K562 (cell line): Measurements from ENCODE around the gene WIPF1. TPM values are rescaled to one million over a fixed set of nuclear protein-coding genes. Genes with fewer than 3 reads are reported as not detected.
A peak's percentile ranks its signal among the peaks of the same experiment; 100 is the strongest.

Source experiments
- ATAC-seq: fragments of 200-7000 bp; cut with Tn5 transposase; 3 replicates; pipeline ENCODE4 v1.9.1; 2020; ENCODE audit warnings: moderate library complexity
- BruUV-seq: library from RNA; stranded (reverse); fragments of 400-500 nt; replicated peaks from 2 replicates; lab custom pipeline; 2021; lab: Mats Ljungman, UMichigan
- CTCF ChIA-PET: fragments of 300-600 bp; formaldehyde crosslinking; extraction: SDS; loops from one replicate; lab custom pipeline; 2021; ENCODE audit warnings: low intra/inter-chr PET ratio; lab: Yijun Ruan, JAX
- POLR2A ChIA-PET: fragments of 300-600, 350-650 bp; sonication (Branson Sonifier 250); formaldehyde crosslinking; extraction: SDS; loops from one replicate; lab custom pipeline; 2021; ENCODE audit warnings: antibody characterized with exemption, inconsistent platforms; lab: Yijun Ruan, JAX
- DNase-seq, 4 experiments: peaks; one replicate each; pipeline versions ENCODE4 v3.0.0 to v3.0.0-alpha.2; 2011 to 2018; ENCODE audit warnings: low spot score in 3 of 4, mixed read lengths in 3 of 4; ENCODE audit errors: extremely low read depth in 1 of 4
- FAIRE-seq: peaks from 2 replicates; lab custom pipeline; 2011; peaks lifted over from hg19 to GRCh38; lab: Jason Lieb, UNC
- H2AFZ ChIP-seq: 2 replicates; pipeline ENCODE4 v1.6.0; 2011; ENCODE audit warnings: low read depth, low read length, control low read depth, inconsistent platforms
- H3K27ac ChIP-seq: fragments of 200-600 bp; 3 replicates; pipeline ENCODE4 v1.8.0; 2011; ENCODE audit warnings: low read depth, mild to moderate bottlenecking, control low read depth, inconsistent platforms, low read length, moderate library complexity, mixed read lengths; ENCODE audit errors: extremely low read depth
- H3K27me3 ChIP-seq, 2 experiments: fragments of 300-600 bp in 1 of 2; 2 replicates in 1 of 2; 3 replicates in 1 of 2; pipeline versions ENCODE4 v1.6.0 to v1.8.0; 2011; ENCODE audit warnings: inconsistent platforms in 2 of 2, low read length in 2 of 2, mild to moderate bottlenecking in 1 of 2, mixed read lengths in 1 of 2, moderate library complexity in 1 of 2; ENCODE audit not compliant: control insufficient read depth in 2 of 2, insufficient read depth in 2 of 2
- H3K36me3 ChIP-seq: fragments of 300-600 bp; 3 replicates; pipeline ENCODE4 v1.8.0; 2011; ENCODE audit warnings: mild to moderate bottlenecking, low read length, inconsistent platforms; ENCODE audit not compliant: control insufficient read depth, insufficient read depth
- H3K4me1 ChIP-seq, 2 experiments: fragments of 200-600 bp in 1 of 2; replicated peaks in 1 of 2; 2 replicates in 1 of 2; 3 replicates in 1 of 2; pipeline versions ENCODE4 v1.5.1 to v1.8.0; 2011; ENCODE audit warnings: inconsistent platforms in 2 of 2, low read length in 2 of 2, mild to moderate bottlenecking in 1 of 2, mixed read lengths in 1 of 2, moderate library complexity in 1 of 2; ENCODE audit not compliant: control insufficient read depth in 2 of 2, insufficient read depth in 2 of 2
- H3K4me2 ChIP-seq: 2 replicates; pipeline ENCODE4 v1.6.1; 2011; ENCODE audit warnings: low read length, control low read depth, inconsistent platforms, mixed read lengths; ENCODE audit not compliant: insufficient read depth
- H3K4me3 ChIP-seq: fragments of 200-600 bp; sonication (generic), shearing (Covaris generic); 2 replicates; pipeline ENCODE4 v1.5.1; 2016; ENCODE audit warnings: control low read depth, inconsistent platforms
- H3K79me2 ChIP-seq: fragments of 200-600 bp; 3 replicates; pipeline ENCODE4 v1.8.0; 2011; ENCODE audit warnings: low read length, inconsistent platforms; ENCODE audit not compliant: control insufficient read depth, insufficient read depth
- H3K9ac ChIP-seq, 2 experiments: 2 replicates each; pipeline versions ENCODE4 v1.6.0 to v1.6.1; 2011; ENCODE audit warnings: low read depth in 2 of 2, low read length in 2 of 2, control low read depth in 1 of 2, inconsistent platforms in 1 of 2, mild to moderate bottlenecking in 1 of 2, mixed read lengths in 1 of 2; ENCODE audit not compliant: insufficient read depth in 1 of 2
- H3K9me1 ChIP-seq: one replicate; pipeline ENCODE4 v1.6.0; 2011; ENCODE audit warnings: inconsistent platforms, mild to moderate bottlenecking, low read length, moderate library complexity; ENCODE audit not compliant: control insufficient read depth, insufficient read depth
- H3K9me3 ChIP-seq: replicated peaks from 2 replicates; pipeline ENCODE4 v1.5.1; 2011; ENCODE audit warnings: low read depth, low read length, inconsistent platforms; ENCODE audit not compliant: control insufficient read depth, insufficient read depth
- H4K20me1 ChIP-seq: replicated peaks from 2 replicates; pipeline ENCODE4 v1.6.1; 2011; ENCODE audit warnings: low read length, inconsistent platforms, mixed read lengths; ENCODE audit not compliant: control insufficient read depth, insufficient read depth
- ADNP ChIP-seq: fragments of 200-800 bp; sonication (Bioruptor generic); IDR thresholded peaks from 2 replicates; pipeline ENCODE4 v1.6.1; 2016; ENCODE audit warnings: missing genetic modification characterization, missing compliant biosample characterization
- CCNT2 ChIP-seq: IDR thresholded peaks from 2 replicates; pipeline ENCODE4 v1.6.1; 2011; ENCODE audit warnings: borderline replicate concordance, low read depth, mild to moderate bottlenecking, moderate library complexity, mixed read lengths, low read length; ENCODE audit not compliant: insufficient read length; ENCODE audit errors: extremely low read depth
- ETS1 ChIP-seq: conservative IDR thresholded peaks from 2 replicates; pipeline ENCODE4 v1.6.1; 2011; ENCODE audit warnings: low read depth, mild to moderate bottlenecking, low read length; ENCODE audit not compliant: control insufficient read depth
- KAT2B ChIP-seq: IDR thresholded peaks from one replicate; pipeline ENCODE4 v1.6.1; 2012; ENCODE audit warnings: low read depth, mild to moderate bottlenecking, control low read depth, inconsistent platforms, low read length, moderate library complexity
- THRAP3 ChIP-seq: fragments of 450-650 bp; IDR thresholded peaks from 2 replicates; pipeline ENCODE4 v1.6.1; 2016; ENCODE audit warnings: mild to moderate bottlenecking, inconsistent platforms, borderline replicate concordance
- ZNF197 ChIP-seq: fragments of 200-800 bp; sonication (Bioruptor generic); IDR thresholded peaks from 2 replicates; pipeline ENCODE4 v1.6.1; 2016; ENCODE audit warnings: low read depth, missing genetic modification characterization, missing compliant biosample characterization
- ZNF316 ChIP-seq: fragments of 450-650 bp; IDR thresholded peaks from 2 replicates; pipeline ENCODE4 v1.6.1; 2016
- ZNF518B ChIP-seq: fragments of 250-450 bp; sonication (Bioruptor Pico); IDR thresholded peaks from 2 replicates; pipeline ENCODE4 v1.5.0; 2021; ENCODE audit warnings: mild to moderate bottlenecking, moderate library complexity
- ZNF551 ChIP-seq: fragments of 250-450 bp; sonication (Bioruptor Pico); IDR thresholded peaks from 2 replicates; pipeline ENCODE4 v1.5.0; 2021; ENCODE audit warnings: mild to moderate bottlenecking, moderate library complexity
- ZNF586 ChIP-seq: fragments of 450-650 bp; formaldehyde crosslinking; conservative IDR thresholded peaks from 2 replicates; pipeline ENCODE4 v1.4.0; 2020; ENCODE audit warnings: mild to moderate bottlenecking, moderate library complexity
- ZZZ3 ChIP-seq: fragments of 450-650 bp; IDR thresholded peaks from 2 replicates; pipeline ENCODE4 v1.6.1; 2016; ENCODE audit warnings: antibody characterized with exemption, mild to moderate bottlenecking, moderate library complexity
- WGBS: fragments of 100-300 bp; shearing (Covaris generic); methylation state at CpG from one replicate; pipeline ENCODE4 v1.1.6; 2016; ENCODE audit warnings: low coverage, mixed read lengths; ENCODE audit not compliant: insufficient coverage; ENCODE audit errors: missing lambda C conversion rate; 5-methylcytosine and 5-hydroxymethylcytosine counted together
- in situ Hi-C: fragments of 300-500 bp; cut with MboI; formaldehyde crosslinking; loops from 4 replicates; pipeline ENCODE4 v1.15.0; 2018; ENCODE audit warnings: inconsistent platforms, mixed read lengths
- intact Hi-C: fragments of 100-400 bp; cut with micrococcal nuclease; formaldehyde crosslinking; loops from 2 replicates; pipeline ENCODE4 v1.14.2; 2022
- polyA plus RNA-seq, 8 experiments: library from polyadenylated mRNA; depleted of rRNA in 4 of 8; stranded (reverse) in 5 of 8; unstranded in 3 of 8; fragments of >200 nt; fragmentation: Nextera tagmentation in 2 of 8; fragmentation: Illumina TruSeq in 1 of 8; extraction: Ambion mirVana in 2 of 8; extraction: Trizol in 1 of 8; gene quantifications; 2 replicates each; pipeline versions ENCODE4 v1.2.1 to v1.2.3, GENCODE V29; 2011 to 2014; ENCODE audit warnings: inconsistent platforms in 1 of 8, missing spikeins in 1 of 8
- total RNA-seq, 7 experiments: library from RNA; depleted of rRNA in 6 of 7; stranded (reverse); fragments of >200 nt in 6 of 7; fragmentation: Illumina TruSeq in 2 of 7; extraction: Trizol in 2 of 7; gene quantifications; 2 replicates each; pipeline versions ENCODE4 v1.2.1 to v1.2.3, GENCODE V29; 2011 to 2021; ENCODE audit warnings: low replicate concordance in 1 of 7

WIPF1 gene
- total and polyA plus RNA-seq, 9 of the 15 experiments (the other 6 are each of a cell fraction or from before 2014, with no cell fraction given), result 0.54 to 4.9 (median 2.4) TPM

- ATAC-seq (no peak), DNase-seq (no peak), FAIRE-seq (no peak)
- no peak overlapping the region for H2AFZ ChIP-seq
- H3K4me3 ChIP-seq, result no peak overlapping the region
- WGBS, result 23% methylated on average over 4 of the region's 4 CpGs
- H3K4me1 ChIP-seq, result no peaks in the 10 kb centered on the region; a peak in 1 of 5 replicates
- no peak overlapping the region for H3K4me2 ChIP-seq
- H3K27me3 ChIP-seq, result no peaks in the 10 kb centered on the region; a peak in 2 of 5 replicates
- H3K9ac ChIP-seq, result no peak overlapping the region
- ChIA-PET CTCF (no interaction called here), POLR2A (interaction anchor here (0.7 to 1.0 kb wide), 2 partner anchors 13 to 996 kb away, joined by 4 read pairs; no protein-coding TSS in a partner anchor)
- no TSS peak for BruUV-seq
- intact Hi-C loops, result no loop called here
- H3K27ac ChIP-seq, result no peak overlapping the region
- TF ChIP-seq ZNF316, result 0 out of 2 replicates have a peak, but pooled peaks have one; percentile 10
- TF ChIP-seq ADNP (tag), result no peak
- TF ChIP-seq ZNF551 (CRISPR knock-in tag), result no peak
- no peak for TF ChIP-seq THRAP3
- TF ChIP-seq, all 486 proteins: peak for 1
- Histone ChIP-seq H3K9me1 (no peaks in the 10 kb centered on the region), H4K20me1 (no peaks in the 10 kb centered on the region), H3K36me3 (no peaks in the 10 kb centered on the region), H3K79me2 (no peaks in the 10 kb centered on the region), H3K9me3 (no peaks in the 10 kb centered on the region)
- in situ Hi-C loops, result no loop called here
These were observed 2.7 kb upstream of the WIPF1 start for GRCh38 chr2:174600349-174600748.

GRCh38 chr2:174599310-174599921, 1.8 kb upstream of the WIPF1 start:
- Histone ChIP-seq H3K9me3 (no peaks in the 10 kb centered on the region), H3K9ac (no peak overlapping the region), H3K27ac (no peak overlapping the region), H4K20me1 (no peaks in the 10 kb centered on the region), H3K4me3 (no peak overlapping the region), H3K27me3 (no peaks in the 10 kb centered on the region; a peak in 1 of 5 replicates), H3K36me3 (no peaks in the 10 kb centered on the region), H3K9me1 (no peaks in the 10 kb centered on the region), H3K79me2 (no peaks in the 10 kb centered on the region)
- 24% methylated on average over 6 of the region's 6 CpGs for WGBS
- CTCF ChIA-PET, result no interaction called here
- POLR2A ChIA-PET, result interaction anchor here (0.7 to 1.0 kb wide), 2 partner anchors 12 to 997 kb away, joined by 4 read pairs; no protein-coding TSS in a partner anchor
- intact Hi-C loops, result no loop called here
- no peak for FAIRE-seq
- BruUV-seq, result no TSS peak
- TF ChIP-seq ZNF197 (CRISPR knock-in tag), result no peak
- no peak for TF ChIP-seq ZNF518B
- no peak for TF ChIP-seq CCNT2
- TF ChIP-seq ZNF586 (CRISPR knock-in tag), result no peak
- TF ChIP-seq KAT2B, result no peak
- TF ChIP-seq ETS1, result no peak
- no peak for TF ChIP-seq ZZZ3
- TF ChIP-seq, all 486 proteins: peak for 0
- Histone ChIP-seq H3K4me2 (no peak overlapping the region), H2AFZ (no peak overlapping the region), H3K4me1 (no peaks in the 10 kb centered on the region; a peak in 1 of 5 replicates)
- DNase-seq (no peak), ATAC-seq (no peak)
- in situ Hi-C loops, result no loop called here
